Measurements from ENCODE around the gene KCTD12. TPM values are rescaled to one million over a fixed set of nuclear protein-coding genes. Genes with fewer than 3 reads are reported as not detected.
A peak's percentile ranks its signal among the peaks of the same experiment; 100 is the strongest.

The KCTD12 gene
- total RNA-seq, 2 donors from 2014 or later: 30.3 to 58.4 TPM

DNA sequence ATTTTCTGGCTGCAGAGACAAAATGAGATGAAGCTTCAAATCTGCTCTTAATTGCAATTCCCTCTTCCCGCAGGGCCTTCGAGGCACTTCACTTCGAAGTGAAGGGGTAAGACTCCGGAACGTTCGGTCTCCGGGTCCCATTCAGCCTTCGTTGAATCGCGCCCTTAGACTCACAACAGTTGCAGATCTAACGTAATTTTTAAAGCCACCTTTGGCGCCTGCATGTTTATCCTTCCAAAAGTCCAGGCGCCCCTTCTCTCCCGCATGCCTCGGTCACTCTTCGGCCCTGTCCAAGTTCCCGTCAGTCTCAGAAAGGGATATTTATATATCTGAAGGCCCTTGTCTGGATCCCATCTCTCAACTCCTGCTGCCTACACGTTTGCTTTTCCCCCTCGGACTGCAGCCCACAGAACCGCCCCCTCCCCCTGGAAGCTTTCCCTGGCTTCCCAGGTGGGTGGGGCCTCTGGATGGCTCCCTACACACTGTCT lies 915 bp upstream of the KCTD12 start:
- peak; percentile 23 for DNase-seq
- H3K9me3 ChIP-seq: no peaks in the 10 kb centered on the region
- TF ChIP-seq CTCF (IDR thresholded peaks at IDR 0.05): no peak
- H3K4me3 ChIP-seq: peak overlapping the region; percentile 64
- intact Hi-C loops (cut with DNase I): loop anchor here (5.0 to 10.0 kb wide), 2 partner anchors 65 to 222 kb away; no protein-coding TSS in a partner anchor
- H3K4me1 ChIP-seq: no peaks in the 10 kb centered on the region
- no peaks in the 10 kb centered on the region for H3K27me3 ChIP-seq
- H3K27ac ChIP-seq: peak overlapping the region; percentile 71
- H3K36me3 ChIP-seq: no peaks in the 10 kb centered on the region
- H3K9ac ChIP-seq (ENCODE audit: low read depth in 2 of 2, low read length in 2 of 2): peak overlapping the region in 1 of 2 donors; percentile 39

GRCh38 chr13:76886005-76886291 lies 257 bp downstream of the KCTD12 start:
- intact Hi-C loops (cut with DNase I): loop anchor here (5.0 to 10.0 kb wide), 2 partner anchors 64 to 221 kb away; no protein-coding TSS in a partner anchor
- Histone ChIP-seq H3K27ac (peak overlapping the region; percentile 71), H3K9me3 (no peaks in the 10 kb centered on the region), H3K27me3 (no peaks in the 10 kb centered on the region), H3K4me3 (peak overlapping the region; percentile 64), H3K4me1 (no peaks in the 10 kb centered on the region), H3K36me3 (no peaks in the 10 kb centered on the region), H3K9ac (ENCODE audit: low read depth in 2 of 2, low read length in 2 of 2) (peak overlapping the region; percentile 71 to 82)
- TF ChIP-seq CTCF (IDR thresholded peaks at IDR 0.05): no peak
- DNase-seq: no peak

DNA sequence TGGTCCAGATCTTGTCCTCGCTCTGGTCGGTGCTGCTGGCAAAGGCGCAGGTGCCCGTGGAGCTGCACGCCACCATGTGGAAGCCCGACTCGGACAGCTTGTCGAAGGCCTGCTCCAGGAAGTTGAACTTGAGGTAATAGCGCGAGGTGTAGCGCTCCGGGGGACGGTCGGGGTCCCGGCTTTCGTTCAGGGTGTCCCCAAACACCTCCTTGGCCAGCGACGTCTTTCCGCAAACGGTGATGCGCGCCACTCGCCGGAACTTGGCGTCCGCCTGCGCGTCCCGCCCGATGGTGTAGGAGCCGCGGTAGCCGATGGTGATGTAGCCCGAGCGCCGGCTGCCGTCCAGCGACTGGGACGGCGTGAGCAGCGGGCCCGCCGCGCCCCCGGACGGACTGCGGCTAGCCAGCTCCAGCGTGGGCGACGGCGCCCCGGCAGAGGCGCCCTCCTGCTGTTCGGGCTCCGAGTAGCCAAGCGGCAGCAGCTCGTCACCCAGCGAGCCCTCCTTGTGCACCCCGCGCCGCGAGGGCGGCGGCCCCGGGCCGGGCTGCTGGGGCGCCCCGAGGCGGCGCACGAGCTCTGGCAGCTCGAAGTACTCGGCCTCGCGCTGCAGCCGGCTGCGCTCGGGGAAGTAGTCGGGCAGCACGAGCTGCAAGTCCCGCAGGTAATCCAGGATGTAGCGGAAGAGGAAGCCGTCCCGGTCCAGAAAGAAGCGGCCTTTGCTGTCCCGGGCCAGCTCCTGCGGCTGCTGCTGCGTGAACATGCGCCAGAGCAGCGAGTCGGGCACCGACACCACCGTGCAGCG lies 801 bp downstream of the KCTD12 start:
- no peaks in the 10 kb centered on the region for H3K4me1 ChIP-seq
- no peaks in the 10 kb centered on the region for H3K27me3 ChIP-seq
- H3K9ac ChIP-seq (ENCODE audit: low read depth in 2 of 2, low read length in 2 of 2): peak overlapping the region; percentile 71 to 82
- no peaks in the 10 kb centered on the region for H3K36me3 ChIP-seq
- H3K27ac ChIP-seq: peak overlapping the region; percentile 71
- H3K4me3 ChIP-seq: peak overlapping the region; percentile 64
- peak; percentile 29 for TF ChIP-seq CTCF (IDR thresholded peaks at IDR 0.05)
- peak; percentile 83 for DNase-seq
- H3K9me3 ChIP-seq: no peaks in the 10 kb centered on the region
- intact Hi-C loops (cut with DNase I): loop anchor here (5.0 to 10.0 kb wide), 2 partner anchors 63 to 221 kb away; no protein-coding TSS in a partner anchor

GRCh38 chr13:76884907-76885202 lies 1.4 kb downstream of the KCTD12 start:
- intact Hi-C loops (cut with DNase I): loop anchor here (5.0 to 10.0 kb wide), 2 partner anchors 63 to 220 kb away; no protein-coding TSS in a partner anchor
- Histone ChIP-seq H3K27ac (peak overlapping the region; percentile 71), H3K9me3 (no peaks in the 10 kb centered on the region), H3K27me3 (no peaks in the 10 kb centered on the region), H3K4me3 (peak overlapping the region; percentile 64), H3K9ac (ENCODE audit: low read depth in 2 of 2, low read length in 2 of 2) (peak overlapping the region; percentile 71 to 82), H3K4me1 (no peaks in the 10 kb centered on the region), H3K36me3 (no peaks in the 10 kb centered on the region)
- no peak for DNase-seq
- TF ChIP-seq CTCF (IDR thresholded peaks at IDR 0.05): no peak

DNA sequence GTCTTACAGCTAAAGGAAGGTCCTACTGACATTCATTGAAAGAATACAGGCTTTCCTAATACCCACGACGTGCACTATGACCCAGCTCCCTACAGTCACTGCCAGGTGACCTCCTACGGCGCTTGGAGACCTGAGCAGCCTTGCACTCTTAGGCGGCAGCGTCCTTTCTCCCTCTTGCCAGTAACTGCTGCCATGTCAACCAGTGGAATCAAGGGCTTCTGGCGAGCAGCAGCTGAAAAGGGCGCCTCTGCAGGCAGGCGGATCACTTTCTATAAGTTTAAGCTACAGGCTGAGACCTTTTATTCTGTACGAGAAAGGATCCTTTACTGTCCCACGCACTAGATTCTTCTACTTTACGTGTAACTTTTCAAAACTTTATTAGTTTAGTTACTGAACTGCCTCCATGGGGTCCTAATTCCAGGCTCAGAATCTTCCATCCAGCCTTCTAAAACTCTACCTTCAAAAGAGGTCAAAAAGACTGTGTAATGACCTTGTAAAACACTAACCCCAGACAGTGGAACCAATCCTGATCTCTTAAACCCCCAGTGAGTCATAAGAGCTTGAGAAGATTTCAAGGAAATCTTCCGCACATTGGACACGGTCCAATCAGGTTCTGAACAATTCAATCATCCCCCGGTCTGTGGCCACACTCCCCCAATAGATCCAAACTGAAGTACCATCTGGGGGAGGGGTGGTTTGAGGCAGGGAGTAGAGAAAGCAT lies 1.9 kb downstream of the KCTD12 start:
- Histone ChIP-seq H3K36me3 (no peaks in the 10 kb centered on the region), H3K27me3 (no peaks in the 10 kb centered on the region), H3K4me1 (no peaks in the 10 kb centered on the region), H3K9me3 (no peaks in the 10 kb centered on the region), H3K27ac (peak overlapping the region; percentile 71), H3K4me3 (peak overlapping the region; percentile 64), H3K9ac (ENCODE audit: low read depth in 2 of 2, low read length in 2 of 2) (peak overlapping the region; percentile 71 to 82)
- TF ChIP-seq CTCF (IDR thresholded peaks at IDR 0.05): no peak
- peak; percentile 64 for DNase-seq
- intact Hi-C loops (cut with DNase I): loop anchor here (10.0 kb wide), 1 partner anchor 220 kb away; no protein-coding TSS in a partner anchor
